GM03348 (cell line): ENCODE data around the gene CCDC171.

Source experiments
- DNase-seq: peaks from one replicate; pipeline ENCODE4 v3.0.0; 2012; ENCODE audit warnings: low spot score

CCDC171 gene

GRCh38 chr9:16001856-16002255 lies 449.0 kb downstream of the CCDC171 start:
- DNase-seq: no peak

GRCh38 chr9:16002816-16003215 lies 450.0 kb downstream of the CCDC171 start:
- DNase-seq: no peak

- no peak for DNase-seq
These were observed 450.9 kb downstream of the CCDC171 start for GRCh38 chr9:16003785-16004184.

- no peak for DNase-seq
These were observed 451.8 kb downstream of the CCDC171 start for GRCh38 chr9:16004613-16005012.

- DNase-seq: no peak
These were observed 457.4 kb downstream of the CCDC171 start for GRCh38 chr9:16010221-16010620.

- no peak for DNase-seq
These were observed 459.8 kb downstream of the CCDC171 start for GRCh38 chr9:16012621-16013020.

- DNase-seq: no peak
These were observed 460.5 kb downstream of the CCDC171 start for GRCh38 chr9:16013366-16013765.

- no peak for DNase-seq
These were observed 461.0 kb downstream of the CCDC171 start for GRCh38 chr9:16013826-16014225.

- no peak for DNase-seq
These were observed 469.4 kb downstream of the CCDC171 start for GRCh38 chr9:16022228-16022627.

- peak; percentile 41 for DNase-seq
These were observed 470.6 kb downstream of the CCDC171 start for GRCh38 chr9:16023446-16023845.
